Vagina (tissue), 2 donors: ENCODE results near the gene KCTD4.
A peak's percentile ranks its signal among the peaks of the same experiment; 100 is the strongest.

Experiments
- POLR2A ChIP-seq, 2 donors: fragments of 450-650 bp; IDR thresholded peaks; one replicate each; pipeline ENCODE4 v1.6.1; 2017; ENCODE audit warnings: antibody characterized with exemption in 2 of 2, mild to moderate bottlenecking in 2 of 2, moderate library complexity in 2 of 2
- POLR2AphosphoS5 ChIP-seq, 2 donors: sonication (generic); formaldehyde crosslinking; IDR thresholded peaks; one replicate each; pipeline ENCODE4 v1.9.0; 2017; ENCODE audit warnings: antibody characterized with exemption in 2 of 2, mild to moderate bottlenecking in 2 of 2, low read depth in 1 of 2; ENCODE audit not compliant: insufficient read depth in 1 of 2
- TF ChIP-seq, protein P1 (sequence below), 3 experiments: fragments of 450-650 bp in 2 of 3; fragments of 200-600 bp in 1 of 3; sonication (generic) in 1 of 3; IDR thresholded peaks; one replicate each; pipeline ENCODE4 v1.5.1; 2017 to 2019; ENCODE audit warnings: antibody characterized with exemption in 3 of 3, mild to moderate bottlenecking in 2 of 3, moderate library complexity in 2 of 3

DNA sequence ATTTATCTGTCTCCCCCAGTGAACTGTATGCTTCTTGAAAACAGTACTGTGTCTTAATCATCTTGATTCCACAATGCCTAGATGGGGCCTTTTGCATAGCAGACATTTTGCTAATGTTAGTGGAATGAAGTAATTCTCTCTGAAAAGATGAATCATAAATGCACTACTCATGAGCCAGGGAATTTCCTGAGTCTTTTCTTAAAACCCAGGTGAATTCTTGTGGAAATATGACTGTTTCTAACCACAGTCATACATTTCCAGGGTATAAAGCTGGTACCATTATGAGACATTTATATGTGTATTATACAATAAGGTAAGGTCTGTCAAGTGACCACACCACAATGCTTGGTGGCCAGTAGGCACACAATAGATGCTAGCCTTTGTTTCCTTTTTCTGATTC, 5.5 kb upstream of the KCTD4 start:
- TF ChIP-seq, protein P1, sequence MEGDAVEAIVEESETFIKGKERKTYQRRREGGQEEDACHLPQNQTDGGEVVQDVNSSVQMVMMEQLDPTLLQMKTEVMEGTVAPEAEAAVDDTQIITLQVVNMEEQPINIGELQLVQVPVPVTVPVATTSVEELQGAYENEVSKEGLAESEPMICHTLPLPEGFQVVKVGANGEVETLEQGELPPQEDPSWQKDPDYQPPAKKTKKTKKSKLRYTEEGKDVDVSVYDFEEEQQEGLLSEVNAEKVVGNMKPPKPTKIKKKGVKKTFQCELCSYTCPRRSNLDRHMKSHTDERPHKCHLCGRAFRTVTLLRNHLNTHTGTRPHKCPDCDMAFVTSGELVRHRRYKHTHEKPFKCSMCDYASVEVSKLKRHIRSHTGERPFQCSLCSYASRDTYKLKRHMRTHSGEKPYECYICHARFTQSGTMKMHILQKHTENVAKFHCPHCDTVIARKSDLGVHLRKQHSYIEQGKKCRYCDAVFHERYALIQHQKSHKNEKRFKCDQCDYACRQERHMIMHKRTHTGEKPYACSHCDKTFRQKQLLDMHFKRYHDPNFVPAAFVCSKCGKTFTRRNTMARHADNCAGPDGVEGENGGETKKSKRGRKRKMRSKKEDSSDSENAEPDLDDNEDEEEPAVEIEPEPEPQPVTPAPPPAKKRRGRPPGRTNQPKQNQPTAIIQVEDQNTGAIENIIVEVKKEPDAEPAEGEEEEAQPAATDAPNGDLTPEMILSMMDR (IDR thresholded peaks at IDR 0.05) = no peak
- TF ChIP-seq POLR2AphosphoS5 (IDR thresholded peaks at IDR 0.05; ENCODE audit: insufficient read depth in 1 of 2, low read depth in 1 of 2) (peak in 1 of 2 donors; percentile 20), POLR2A (IDR thresholded peaks at IDR 0.05) (no peak)
